Measurements from ENCODE around the gene POLR1D.

Gene POLR1D

GRCh38 chr13:27672025-27672424 is 50.3 kb downstream of the POLR1D start:
- no peak for DNase-seq (ENCODE audit: low read depth in 2 of 3, low spot score in 2 of 3)
